ENCODE measurements around the gene ZNF532.

- TF ChIP-seq, protein P1, sequence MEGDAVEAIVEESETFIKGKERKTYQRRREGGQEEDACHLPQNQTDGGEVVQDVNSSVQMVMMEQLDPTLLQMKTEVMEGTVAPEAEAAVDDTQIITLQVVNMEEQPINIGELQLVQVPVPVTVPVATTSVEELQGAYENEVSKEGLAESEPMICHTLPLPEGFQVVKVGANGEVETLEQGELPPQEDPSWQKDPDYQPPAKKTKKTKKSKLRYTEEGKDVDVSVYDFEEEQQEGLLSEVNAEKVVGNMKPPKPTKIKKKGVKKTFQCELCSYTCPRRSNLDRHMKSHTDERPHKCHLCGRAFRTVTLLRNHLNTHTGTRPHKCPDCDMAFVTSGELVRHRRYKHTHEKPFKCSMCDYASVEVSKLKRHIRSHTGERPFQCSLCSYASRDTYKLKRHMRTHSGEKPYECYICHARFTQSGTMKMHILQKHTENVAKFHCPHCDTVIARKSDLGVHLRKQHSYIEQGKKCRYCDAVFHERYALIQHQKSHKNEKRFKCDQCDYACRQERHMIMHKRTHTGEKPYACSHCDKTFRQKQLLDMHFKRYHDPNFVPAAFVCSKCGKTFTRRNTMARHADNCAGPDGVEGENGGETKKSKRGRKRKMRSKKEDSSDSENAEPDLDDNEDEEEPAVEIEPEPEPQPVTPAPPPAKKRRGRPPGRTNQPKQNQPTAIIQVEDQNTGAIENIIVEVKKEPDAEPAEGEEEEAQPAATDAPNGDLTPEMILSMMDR (conservative IDR thresholded peaks at IDR 0.05), result no peak
- no peak for TF ChIP-seq EZH2 (IDR thresholded peaks at IDR 0.05; ENCODE audit: low read depth)
Measured at GRCh38 chr18:58866066-58866772, 1.5 kb downstream of the ZNF532 start.
